ENCODE measurements around the gene SH3BGRL2.
"Not testable (repeated sequence)": the region's sequence is repeated elsewhere in the genome, so short reads cannot be mapped to it uniquely, and the experiment has no call there.

The SH3BGRL2 gene

DNA sequence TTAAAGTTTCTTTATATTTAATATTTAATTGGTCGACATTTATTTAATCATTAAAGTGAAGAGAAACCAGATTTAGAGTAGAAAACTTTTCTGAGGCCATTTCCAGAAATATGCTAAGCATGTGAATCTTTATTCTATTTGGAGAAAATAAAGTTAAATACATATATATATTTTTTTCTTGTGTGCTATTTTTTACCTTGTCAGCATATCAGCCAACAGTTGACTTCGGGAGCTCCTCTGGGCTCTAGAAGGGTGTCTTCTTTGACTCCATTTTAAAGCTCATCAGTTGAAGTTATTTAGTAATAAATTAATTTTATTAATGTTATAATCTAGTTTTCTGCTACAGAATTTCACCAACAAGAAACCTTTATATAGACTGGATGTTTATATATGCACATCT, 73.1 kb downstream of the SH3BGRL2 start:
- DNase-seq, result no peak

DNA sequence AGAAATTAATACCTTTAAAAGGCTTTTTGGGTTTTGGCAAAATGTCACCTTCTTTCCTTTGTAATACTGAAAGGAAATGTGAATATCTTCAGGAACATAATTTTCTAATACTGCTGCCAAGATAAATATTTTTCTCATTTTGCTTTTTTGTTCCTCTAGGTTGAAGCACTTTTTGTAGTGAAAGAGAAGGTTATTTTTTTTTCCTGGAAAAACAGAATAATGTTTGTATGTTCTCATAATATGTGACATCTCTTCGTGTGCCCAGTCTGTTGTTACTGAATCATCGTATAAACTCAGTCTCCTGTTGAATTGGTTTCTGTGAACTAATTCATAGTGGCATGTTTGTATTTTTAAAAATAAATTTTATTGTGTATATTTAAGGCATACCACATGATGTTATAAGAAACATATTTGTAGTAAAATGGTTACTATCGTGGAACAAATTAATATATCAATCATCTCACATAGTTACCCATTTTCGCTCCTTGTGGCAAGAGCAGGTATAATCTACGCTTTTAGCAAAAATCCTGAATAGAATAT, 74.4 kb downstream of the SH3BGRL2 start:
- DNase-seq, result no peak

DNA sequence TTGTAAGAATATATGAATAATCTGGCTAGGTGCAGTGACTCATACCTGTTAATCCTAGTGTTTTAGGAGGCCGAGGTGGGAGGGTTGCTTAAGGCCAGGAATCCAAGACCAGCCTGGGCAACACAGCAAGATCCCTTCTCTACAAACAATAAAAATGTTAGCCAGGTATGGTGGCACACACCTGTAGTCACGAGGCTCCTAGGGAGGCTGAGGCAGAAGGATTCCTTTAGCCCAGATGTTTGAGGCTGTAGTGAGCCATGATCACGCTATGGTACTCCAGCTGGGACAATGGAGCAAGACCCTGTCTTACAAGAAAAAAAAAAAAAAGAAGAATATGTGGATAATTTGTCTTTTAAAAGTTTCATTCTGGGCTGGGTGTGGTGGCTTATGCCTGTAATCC, 75.4 kb downstream of the SH3BGRL2 start:
- DNase-seq, result no peak

GRCh38 chr6:79707621-79708020, 76.5 kb downstream of the SH3BGRL2 start:
- no peak for DNase-seq

GRCh38 chr6:79708095-79708791, 77.1 kb downstream of the SH3BGRL2 start:
- DNase-seq, result no peak

DNA sequence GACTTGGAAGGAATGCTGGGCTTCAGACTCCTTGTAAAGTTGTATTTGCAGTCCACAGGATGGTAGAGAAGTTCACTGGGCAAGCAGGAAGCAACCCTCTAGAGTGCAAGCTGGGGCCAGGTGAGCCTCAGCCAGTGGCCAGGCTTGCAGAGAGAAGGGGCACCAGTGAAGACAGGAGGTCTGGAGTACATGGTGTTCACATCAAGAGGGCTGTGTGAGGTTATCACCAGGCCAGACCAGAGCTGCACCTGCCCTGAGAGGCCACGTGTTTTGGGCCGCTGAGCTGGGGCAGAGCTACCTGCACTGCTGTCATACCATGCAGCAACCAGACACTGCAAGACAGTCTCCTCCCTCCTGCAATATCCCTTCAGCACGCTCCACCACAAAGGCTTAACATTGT, 79.0 kb downstream of the SH3BGRL2 start:
- DNase-seq, result no peak

DNA sequence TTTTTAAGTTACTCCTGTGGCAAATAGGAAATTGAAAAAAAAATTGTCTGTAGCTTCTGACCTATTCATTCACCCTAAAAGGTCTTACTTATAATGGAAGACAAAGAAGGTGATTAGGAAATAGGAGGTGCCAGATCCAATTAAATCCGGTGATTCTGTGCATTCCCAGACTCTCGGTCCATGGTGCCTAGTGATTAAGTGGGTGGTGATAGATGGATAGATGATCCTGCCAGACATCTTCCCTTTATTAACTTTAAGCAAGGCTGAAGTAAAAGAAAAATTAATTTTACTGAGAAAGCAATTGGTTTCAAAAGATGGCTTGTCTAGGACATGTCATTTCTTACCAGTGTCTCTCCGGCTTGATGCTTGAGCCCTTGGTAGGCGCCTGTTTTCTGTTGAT, 80.0 kb downstream of the SH3BGRL2 start:
- DNase-seq, result no peak

GRCh38 chr6:79712144-79712543, 81.0 kb downstream of the SH3BGRL2 start:
- DNase-seq, result no peak

DNA sequence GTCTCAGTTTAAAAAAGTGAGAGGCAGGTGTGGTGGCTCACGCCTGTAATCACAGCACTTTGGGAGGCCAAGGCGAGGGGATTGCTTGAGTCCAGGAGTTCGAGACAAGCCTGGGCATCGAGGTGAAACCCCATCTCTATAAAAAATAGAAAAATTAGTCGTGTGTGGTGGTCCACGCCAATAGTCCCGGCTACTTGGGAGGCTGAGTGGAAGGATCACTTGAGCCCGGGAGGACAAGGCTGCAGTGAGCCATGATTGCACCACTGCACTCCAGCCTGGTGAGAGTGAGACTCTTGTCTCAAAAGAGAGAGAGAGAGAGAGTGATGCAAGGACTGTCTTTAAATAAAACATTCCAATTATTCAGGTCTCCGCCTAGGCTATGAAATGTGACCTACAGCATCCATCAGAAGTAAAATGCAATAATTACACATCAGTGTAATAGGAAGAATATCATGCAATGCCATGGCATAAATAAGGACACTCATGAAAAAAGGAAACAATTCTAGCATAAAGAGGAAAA, 81.5 kb downstream of the SH3BGRL2 start:
- no peak for DNase-seq

- peak; percentile 40 for DNase-seq
Measured at GRCh38 chr6:79713701-79714322, 82.7 kb downstream of the SH3BGRL2 start.

- DNase-seq, result no peak
Measured at GRCh38 chr6:79717989-79718388, 86.9 kb downstream of the SH3BGRL2 start.

DNA sequence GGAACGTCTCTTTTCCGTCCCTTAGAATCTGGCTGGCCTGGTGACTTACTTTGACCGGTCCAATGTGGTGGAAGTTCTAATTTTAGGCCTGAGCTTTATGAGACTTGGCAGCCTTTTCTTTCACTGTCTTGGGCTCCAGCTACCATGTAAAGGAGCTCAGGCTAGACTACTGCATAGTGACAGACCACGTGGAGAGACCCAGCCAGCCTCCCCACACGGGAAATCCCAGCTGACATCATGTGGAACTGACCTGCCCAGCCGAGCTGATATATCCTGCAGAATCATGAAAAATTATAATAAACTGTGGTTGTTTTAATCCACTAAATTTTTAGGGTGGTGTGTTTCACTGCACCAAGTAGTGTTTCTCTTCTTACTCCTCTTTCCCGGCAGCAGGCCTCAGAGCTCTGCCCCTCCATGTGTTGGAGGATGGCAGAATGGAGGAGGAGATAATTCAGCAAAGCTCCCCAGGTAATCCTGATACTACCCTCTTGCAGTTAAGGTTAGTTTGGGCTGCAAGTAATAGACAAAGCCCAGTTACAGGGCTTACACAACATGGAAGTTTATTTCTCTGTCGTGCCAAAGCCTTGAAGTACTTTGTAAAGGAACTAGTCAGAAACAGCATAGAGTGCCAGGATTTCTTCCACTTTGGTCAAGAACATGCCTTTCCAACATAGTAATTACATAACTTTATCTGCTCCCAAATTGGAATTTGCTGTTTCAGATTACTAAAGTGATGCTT, 87.5 kb downstream of the SH3BGRL2 start:
- no peak for DNase-seq

GRCh38 chr6:79719248-79719960, 88.3 kb downstream of the SH3BGRL2 start:
- DNase-seq, result peak; percentile 34

- DNase-seq, result no peak
Measured at GRCh38 chr6:79724816-79725215, 93.7 kb downstream of the SH3BGRL2 start.

- DNase-seq, result no peak
Measured at GRCh38 chr6:79731471-79731870, 100.3 kb downstream of the SH3BGRL2 start.

- DNase-seq, result no peak
Measured at GRCh38 chr6:79733388-79733787, 102.3 kb downstream of the SH3BGRL2 start.

- no peak for DNase-seq
Measured at GRCh38 chr6:79734374-79734773, 103.2 kb downstream of the SH3BGRL2 start.

DNA sequence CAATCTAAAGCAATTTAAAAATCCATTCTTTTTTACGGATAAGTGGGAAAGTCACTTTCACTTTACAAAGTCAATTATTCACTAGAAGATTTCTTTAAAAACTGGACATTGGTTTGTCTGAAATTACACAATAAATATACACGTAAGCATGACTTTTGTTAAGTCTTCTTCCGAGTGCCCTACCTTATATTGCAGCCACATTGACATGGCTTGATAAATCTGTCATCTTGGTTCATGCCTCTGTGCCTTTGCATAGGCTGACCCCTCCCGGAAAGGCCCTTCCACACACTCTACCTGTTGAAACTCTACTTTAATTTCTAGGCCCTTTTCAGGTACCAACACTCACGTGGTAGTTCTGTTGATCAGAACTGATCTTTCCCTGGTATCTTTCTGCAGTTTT, 104.1 kb downstream of the SH3BGRL2 start:
- no peak for DNase-seq

- DNase-seq, result no peak
Measured at GRCh38 chr6:79737172-79737571, 106.0 kb downstream of the SH3BGRL2 start.

- no peak for DNase-seq
Measured at GRCh38 chr6:79742030-79742429, 110.9 kb downstream of the SH3BGRL2 start.

GRCh38 chr6:79745282-79745681, 114.2 kb downstream of the SH3BGRL2 start:
- DNase-seq, result not testable (repeated sequence)

- DNase-seq, result not testable (repeated sequence)
Measured at GRCh38 chr6:79746325-79746724, 115.2 kb downstream of the SH3BGRL2 start.

GRCh38 chr6:79750806-79751205, 119.7 kb downstream of the SH3BGRL2 start:
- no peak for DNase-seq

All from EL (cell line).